Hepatocyte (in vitro differentiated cells): ENCODE data around the gene XIRP2.

Experiments used
- EZH2 ChIP-seq: fragments of 200-600 bp; sonication (generic); IDR thresholded peaks from 2 replicates; pipeline ENCODE4 v1.6.1; 2016; ENCODE audit warnings: antibody characterized with exemption, mild to moderate bottlenecking, borderline replicate concordance
- EZH2phosphoT487 ChIP-seq: fragments of 200-600 bp; sonication (generic); IDR thresholded peaks from one replicate; pipeline ENCODE4 v1.6.1; 2018; ENCODE audit warnings: antibody characterized with exemption, mild to moderate bottlenecking, low read depth, moderate library complexity; ENCODE audit not compliant: unreplicated experiment, severe bottlenecking
- TF ChIP-seq, protein P1 (sequence below): fragments of 200-600 bp; sonication (generic); IDR thresholded peaks from 2 replicates; pipeline ENCODE4 v1.5.1; 2016; ENCODE audit warnings: antibody characterized with exemption, mild to moderate bottlenecking; ENCODE audit not compliant: poor library complexity

DNA sequence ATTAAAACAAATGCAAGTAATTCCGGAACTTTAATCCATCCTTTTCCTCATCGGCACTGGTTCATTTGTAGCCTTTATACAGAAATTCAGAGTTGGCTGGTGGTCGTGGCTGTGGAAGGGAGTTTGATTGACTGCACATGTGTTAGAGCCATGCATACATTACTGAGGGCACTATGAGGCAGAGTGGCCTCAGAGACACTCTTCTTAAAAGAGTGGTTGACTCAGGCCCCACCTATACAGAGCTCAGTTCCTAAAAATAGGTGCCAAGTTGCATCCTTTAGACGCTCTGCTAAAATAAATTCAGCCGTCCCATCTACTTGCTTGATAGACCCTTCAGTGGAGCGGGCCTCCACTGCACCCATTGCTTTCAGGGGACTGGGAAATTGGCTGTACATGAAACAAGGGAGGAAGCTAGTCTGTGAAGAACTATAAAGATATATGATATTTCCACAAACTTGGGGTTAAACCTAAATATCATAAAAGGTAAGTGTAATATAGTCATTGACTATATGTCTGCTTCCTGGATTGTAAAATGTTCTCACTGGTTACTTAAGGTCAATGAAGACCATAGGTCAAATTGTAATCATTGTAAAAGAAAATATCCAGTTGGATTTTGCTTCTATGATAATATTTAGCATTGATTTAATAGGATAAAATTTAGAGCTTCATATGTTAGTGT lies 298.9 kb downstream of the XIRP2 start:
- TF ChIP-seq, protein P1, sequence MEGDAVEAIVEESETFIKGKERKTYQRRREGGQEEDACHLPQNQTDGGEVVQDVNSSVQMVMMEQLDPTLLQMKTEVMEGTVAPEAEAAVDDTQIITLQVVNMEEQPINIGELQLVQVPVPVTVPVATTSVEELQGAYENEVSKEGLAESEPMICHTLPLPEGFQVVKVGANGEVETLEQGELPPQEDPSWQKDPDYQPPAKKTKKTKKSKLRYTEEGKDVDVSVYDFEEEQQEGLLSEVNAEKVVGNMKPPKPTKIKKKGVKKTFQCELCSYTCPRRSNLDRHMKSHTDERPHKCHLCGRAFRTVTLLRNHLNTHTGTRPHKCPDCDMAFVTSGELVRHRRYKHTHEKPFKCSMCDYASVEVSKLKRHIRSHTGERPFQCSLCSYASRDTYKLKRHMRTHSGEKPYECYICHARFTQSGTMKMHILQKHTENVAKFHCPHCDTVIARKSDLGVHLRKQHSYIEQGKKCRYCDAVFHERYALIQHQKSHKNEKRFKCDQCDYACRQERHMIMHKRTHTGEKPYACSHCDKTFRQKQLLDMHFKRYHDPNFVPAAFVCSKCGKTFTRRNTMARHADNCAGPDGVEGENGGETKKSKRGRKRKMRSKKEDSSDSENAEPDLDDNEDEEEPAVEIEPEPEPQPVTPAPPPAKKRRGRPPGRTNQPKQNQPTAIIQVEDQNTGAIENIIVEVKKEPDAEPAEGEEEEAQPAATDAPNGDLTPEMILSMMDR = no peak
- TF ChIP-seq EZH2 = no peak
- no peak for TF ChIP-seq EZH2phosphoT487
